Measurements from ENCODE around the gene CCDC92.
A peak's percentile ranks its signal among the peaks of the same experiment; 100 is the strongest.
"Not testable (repeated sequence)": the region's sequence is repeated elsewhere in the genome, so short reads cannot be mapped to it uniquely, and the experiment has no call there.

The CCDC92 gene

DNA sequence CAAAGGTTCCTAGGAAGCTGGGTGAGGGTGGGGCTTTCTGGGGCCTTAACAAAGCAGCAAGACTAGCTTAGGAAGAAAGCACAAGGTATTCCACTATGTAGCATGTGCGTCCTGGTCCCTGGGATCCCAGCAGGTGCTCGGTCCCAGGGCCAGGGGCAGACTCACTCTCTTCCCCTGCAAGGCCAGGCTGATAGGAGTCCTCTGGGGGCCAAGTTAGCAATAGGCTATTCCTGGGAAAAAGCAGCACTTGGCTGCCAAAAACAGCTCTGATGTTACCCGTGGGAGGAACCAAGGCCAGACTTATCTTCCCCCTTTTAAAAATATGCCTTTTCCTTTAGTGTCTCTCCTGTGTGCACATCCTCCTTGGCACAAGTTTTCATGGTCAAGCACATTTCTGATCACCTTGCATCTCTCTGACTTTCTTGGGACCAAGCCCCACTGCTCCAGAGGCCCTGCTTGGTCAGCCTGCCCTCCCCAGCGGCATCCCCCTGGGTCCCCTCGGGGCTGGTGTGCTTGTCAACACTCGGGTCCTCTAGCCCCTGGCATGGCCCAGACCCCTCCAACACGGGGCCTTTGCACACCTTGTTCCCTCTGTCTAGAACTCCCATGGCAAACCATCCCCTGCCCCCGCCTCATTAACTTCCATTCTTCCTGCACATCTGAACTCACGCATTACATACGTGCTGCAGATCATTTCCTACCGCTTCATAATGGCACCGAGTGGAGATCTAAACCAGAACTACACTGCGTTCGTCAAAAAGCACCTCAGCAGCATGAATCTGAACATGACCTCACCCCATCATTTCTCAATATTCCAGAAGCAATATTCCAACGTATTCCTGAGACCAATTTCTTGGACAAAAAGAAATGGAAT lies 21.9 kb downstream of the CCDC92 start:
- no peak overlapping the region for H3K4me3 Mint-ChIP-seq
- no peaks in the 10 kb centered on the region for H3K9me3 Mint-ChIP-seq
- no peak overlapping the region for H3K27ac Mint-ChIP-seq
- H3K36me3 Mint-ChIP-seq = no peaks in the 10 kb centered on the region
- DNase-seq (ENCODE audit: low spot score in 2 of 2) = no peak
- peaks cover 6% of the 10 kb centered on the region for H3K4me1 Mint-ChIP-seq
- ATAC-seq = no peak

DNA sequence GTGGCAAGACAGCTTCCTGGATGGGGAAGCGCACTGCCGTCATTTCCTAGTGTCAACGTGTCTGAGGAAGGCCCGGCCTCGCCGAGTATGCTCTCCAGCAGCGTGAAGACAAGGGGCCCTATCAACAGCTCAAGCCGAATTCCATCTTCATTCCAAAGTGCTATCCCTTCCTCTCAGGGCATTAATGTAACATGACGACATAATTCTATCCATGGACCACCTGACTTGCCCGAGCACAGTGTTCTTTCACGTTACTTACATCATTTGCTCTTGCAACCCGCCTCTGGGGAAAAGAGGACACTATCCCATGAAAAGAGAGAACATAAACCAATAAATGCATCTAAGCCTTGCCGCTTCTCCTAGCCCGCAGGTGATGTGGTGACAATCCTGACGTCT lies 22.9 kb downstream of the CCDC92 start:
- no peak overlapping the region for H3K27ac Mint-ChIP-seq
- no peak overlapping the region for H3K4me3 Mint-ChIP-seq
- H3K4me1 Mint-ChIP-seq = peaks cover 6% of the 10 kb centered on the region
- H3K36me3 Mint-ChIP-seq = peaks cover under 1% of the 10 kb centered on the region
- no peak for ATAC-seq
- no peaks in the 10 kb centered on the region for H3K9me3 Mint-ChIP-seq
- DNase-seq (ENCODE audit: low spot score in 2 of 2) = no peak

GRCh38 chr12:123948796-123949769 lies 23.5 kb downstream of the CCDC92 start:
- peaks cover 6% of the 10 kb centered on the region for H3K36me3 Mint-ChIP-seq
- no peak for ATAC-seq
- no peak overlapping the region for H3K4me3 Mint-ChIP-seq
- no peaks in the 10 kb centered on the region for H3K9me3 Mint-ChIP-seq
- H3K27ac Mint-ChIP-seq = no peak overlapping the region
- H3K4me1 Mint-ChIP-seq = peaks cover 11% of the 10 kb centered on the region
- DNase-seq (ENCODE audit: low spot score in 2 of 2) = no peak

DNA sequence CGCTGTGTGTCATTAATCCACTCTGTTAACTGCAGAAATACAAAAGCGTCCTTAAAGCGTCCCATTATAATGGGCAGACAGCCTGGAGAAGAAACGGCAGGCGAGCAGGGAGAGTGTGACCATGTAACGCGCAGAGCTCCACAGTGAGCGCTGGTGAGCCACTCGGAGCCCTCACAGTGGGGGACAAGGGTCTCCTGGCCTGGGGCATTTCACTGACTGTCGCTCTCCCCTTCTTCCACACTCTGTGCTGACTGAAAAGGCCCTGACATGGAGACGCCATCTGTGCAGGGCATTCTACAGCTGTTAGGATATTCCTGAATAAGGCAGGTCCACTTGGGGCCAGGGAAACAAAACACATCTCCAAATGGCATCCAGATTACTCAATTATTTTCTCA lies 24.2 kb downstream of the CCDC92 start:
- Mint-ChIP-seq H3K4me3 (no peak overlapping the region), H3K9me3 (no peaks in the 10 kb centered on the region), H3K36me3 (peaks cover 6% of the 10 kb centered on the region), H3K27ac (no peak overlapping the region), H3K4me1 (peaks cover 11% of the 10 kb centered on the region)
- DNase-seq (ENCODE audit: low spot score in 2 of 2) (no peak), ATAC-seq (no peak)

- H3K4me1 Mint-ChIP-seq = peaks cover 11% of the 10 kb centered on the region
- not testable (repeated sequence) for H3K27ac Mint-ChIP-seq; H3K9me3 Mint-ChIP-seq; H3K36me3 Mint-ChIP-seq; ATAC-seq; H3K4me3 Mint-ChIP-seq; DNase-seq (ENCODE audit: low spot score in 2 of 2)
Measured at GRCh38 chr12:123947531-123947930, 25.1 kb downstream of the CCDC92 start.

DNA sequence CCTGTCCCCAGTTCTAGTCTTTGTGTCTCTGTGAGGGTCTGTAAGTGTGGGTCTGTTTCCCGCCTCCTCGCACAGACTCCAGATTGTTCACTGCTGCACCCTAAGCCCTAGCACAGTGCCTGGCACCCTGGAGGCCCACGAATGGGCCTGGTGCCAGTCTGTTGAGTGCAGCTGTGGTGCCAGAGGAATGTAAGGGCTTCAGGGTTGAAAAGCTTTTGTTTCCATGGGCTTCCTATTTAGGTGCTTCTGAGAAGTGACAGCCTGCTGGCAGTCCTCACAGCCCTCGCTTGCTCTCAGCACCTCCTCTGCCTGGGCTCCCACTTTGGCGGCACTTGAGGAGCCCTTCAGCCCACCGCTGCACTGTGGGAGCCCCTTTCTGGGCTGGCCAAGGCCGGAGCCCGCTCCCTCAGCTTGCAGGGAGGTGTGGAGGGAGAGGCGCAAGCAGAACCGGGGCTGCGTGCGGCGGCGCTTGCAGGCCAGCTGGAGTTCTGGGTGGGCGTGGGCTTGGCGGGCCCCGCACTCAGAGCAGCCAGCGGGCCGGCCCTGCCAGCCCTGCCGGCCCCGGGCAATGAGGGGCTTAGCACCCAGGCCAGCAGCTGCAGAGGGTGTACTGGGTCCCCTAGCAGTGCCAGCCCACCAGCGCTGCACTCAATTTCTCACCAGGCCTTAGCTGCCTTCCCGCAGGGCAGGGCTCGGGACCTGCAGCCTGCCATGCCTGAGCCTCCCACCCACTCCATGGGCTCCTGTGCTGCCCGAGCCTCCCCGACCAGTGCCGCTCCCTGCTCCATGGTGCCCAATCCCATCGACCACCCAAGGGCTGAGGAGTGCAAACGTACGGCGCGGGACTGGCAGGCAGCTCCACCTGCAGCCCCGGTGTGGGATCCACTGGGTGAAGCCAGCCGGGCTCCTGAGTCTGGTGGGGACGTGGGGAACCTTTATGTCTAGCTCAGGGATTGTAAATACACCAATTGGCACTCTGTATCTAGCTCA lies 25.8 kb downstream of the CCDC92 start:
- peaks cover 11% of the 10 kb centered on the region for H3K4me1 Mint-ChIP-seq
- peak overlapping the region; percentile 48 for H3K27ac Mint-ChIP-seq
- not testable (repeated sequence) for DNase-seq (ENCODE audit: low spot score in 2 of 2); ATAC-seq; H3K9me3 Mint-ChIP-seq; H3K4me3 Mint-ChIP-seq
- H3K36me3 Mint-ChIP-seq = peaks cover 15% of the 10 kb centered on the region

- Mint-ChIP-seq H3K27ac (peak overlapping the region; percentile 48), H3K36me3 (peaks cover 16% of the 10 kb centered on the region), H3K4me1 (peaks cover 11% of the 10 kb centered on the region), H3K9me3 (no peaks in the 10 kb centered on the region), H3K4me3 (no peak overlapping the region)
- DNase-seq (ENCODE audit: low spot score in 2 of 2) = no peak
- ATAC-seq = no peak
Measured at GRCh38 chr12:123946152-123946515, 26.5 kb downstream of the CCDC92 start.

DNA sequence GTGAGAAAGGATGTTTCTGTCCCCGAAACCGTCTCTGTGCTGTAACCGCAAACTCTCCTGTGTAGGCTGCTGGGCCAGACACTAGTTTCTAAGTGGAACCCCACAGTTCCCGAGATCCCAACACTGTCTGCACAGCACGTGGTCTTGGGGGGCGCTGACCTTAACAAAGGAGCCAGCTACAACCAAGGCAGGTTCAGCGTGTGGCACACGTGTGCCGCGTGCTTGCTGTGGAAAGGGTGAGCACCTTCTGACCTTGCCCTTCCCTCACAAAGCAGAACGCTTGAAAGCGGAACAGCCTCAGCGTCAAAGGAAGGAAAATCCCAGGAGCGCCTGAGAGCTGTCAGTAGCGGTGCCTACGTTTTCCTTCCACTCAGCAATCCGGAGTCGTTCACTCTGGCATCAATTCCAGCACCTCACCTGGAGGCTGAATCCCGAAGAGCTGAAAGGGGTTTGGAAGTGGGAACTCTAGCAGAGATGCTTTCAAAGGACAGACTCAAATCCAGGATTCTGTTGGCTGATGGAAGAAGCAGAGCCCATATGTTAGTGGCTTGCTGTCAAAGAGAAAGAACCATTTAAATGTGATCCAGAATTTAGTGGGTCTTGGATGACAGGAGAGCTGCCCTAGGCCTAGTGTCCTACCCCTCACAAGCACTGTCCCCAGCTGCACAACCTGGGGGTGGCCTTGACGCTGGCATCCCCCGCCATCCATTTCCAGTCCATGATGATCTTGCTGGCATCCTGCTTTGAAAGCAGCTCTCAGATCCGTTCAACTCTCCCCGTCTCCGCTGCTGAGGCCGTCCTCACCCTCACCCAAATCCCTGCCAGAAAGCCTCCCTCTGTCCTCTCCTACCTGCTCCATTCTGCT lies 27.1 kb downstream of the CCDC92 start:
- H3K27ac Mint-ChIP-seq = peak overlapping the region; percentile 48
- H3K9me3 Mint-ChIP-seq = no peaks in the 10 kb centered on the region
- no peak for DNase-seq (ENCODE audit: low spot score in 2 of 2)
- ATAC-seq = no peak
- peaks cover 11% of the 10 kb centered on the region for H3K4me1 Mint-ChIP-seq
- peaks cover 19% of the 10 kb centered on the region for H3K36me3 Mint-ChIP-seq
- no peak overlapping the region for H3K4me3 Mint-ChIP-seq

DNA sequence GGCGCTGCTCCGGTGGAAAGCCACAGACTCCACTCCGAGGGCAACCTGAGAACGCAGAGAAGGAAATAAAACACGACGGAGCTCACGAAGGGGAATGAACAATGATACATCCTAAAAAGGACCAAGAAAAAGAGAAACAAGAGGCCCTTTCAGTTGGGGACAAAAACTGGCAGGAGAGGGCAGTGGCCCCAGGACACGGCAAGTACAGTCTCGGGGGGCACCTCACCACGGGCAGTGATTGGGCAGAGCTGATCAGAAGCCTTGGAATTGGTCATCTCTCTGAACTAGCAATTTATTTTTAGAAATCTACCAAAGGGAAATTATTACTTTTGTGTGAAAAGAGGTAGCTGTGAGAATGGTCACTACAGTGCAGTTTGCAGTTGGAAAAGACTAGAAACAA lies 27.9 kb downstream of the CCDC92 start:
- no peak for DNase-seq (ENCODE audit: low spot score in 2 of 2)
- H3K36me3 Mint-ChIP-seq = peaks cover 23% of the 10 kb centered on the region
- H3K27ac Mint-ChIP-seq = no peak overlapping the region
- ATAC-seq = no peak
- H3K4me1 Mint-ChIP-seq = peaks cover 15% of the 10 kb centered on the region
- H3K4me3 Mint-ChIP-seq = no peak overlapping the region
- no peaks in the 10 kb centered on the region for H3K9me3 Mint-ChIP-seq

DNA sequence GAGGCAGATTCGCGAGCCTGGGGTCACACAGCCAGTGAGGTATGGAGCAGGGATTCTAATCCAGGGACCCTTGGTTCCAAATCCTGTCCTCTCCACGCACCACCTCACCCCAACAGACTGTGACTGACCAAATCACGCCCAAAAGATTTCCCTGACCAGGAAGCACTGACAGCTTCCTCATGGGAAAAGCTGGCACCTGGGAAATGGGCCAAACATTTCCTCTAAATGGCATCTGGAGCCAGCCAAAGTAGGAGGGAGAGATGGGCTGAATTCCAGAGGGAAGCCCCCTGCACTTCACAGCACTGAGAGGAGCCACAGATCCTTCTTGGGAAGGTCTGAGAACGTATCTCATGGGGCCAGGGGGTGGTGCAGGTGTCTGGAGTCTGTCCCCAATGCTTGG lies 28.8 kb downstream of the CCDC92 start:
- no peak for DNase-seq (ENCODE audit: low spot score in 2 of 2)
- Mint-ChIP-seq H3K9me3 (no peaks in the 10 kb centered on the region), H3K36me3 (peaks cover 23% of the 10 kb centered on the region), H3K4me1 (peaks cover 18% of the 10 kb centered on the region), H3K27ac (peak overlapping the region; percentile 23), H3K4me3 (no peak overlapping the region)
- no peak for ATAC-seq

- Mint-ChIP-seq H3K27ac (peak overlapping the region; percentile 23), H3K36me3 (peaks cover 23% of the 10 kb centered on the region), H3K4me3 (no peak overlapping the region), H3K4me1 (peaks cover 22% of the 10 kb centered on the region), H3K9me3 (no peaks in the 10 kb centered on the region)
- ATAC-seq (no peak), DNase-seq (ENCODE audit: low spot score in 2 of 2) (no peak)
Measured at GRCh38 chr12:123942911-123943648, 29.6 kb downstream of the CCDC92 start.

DNA sequence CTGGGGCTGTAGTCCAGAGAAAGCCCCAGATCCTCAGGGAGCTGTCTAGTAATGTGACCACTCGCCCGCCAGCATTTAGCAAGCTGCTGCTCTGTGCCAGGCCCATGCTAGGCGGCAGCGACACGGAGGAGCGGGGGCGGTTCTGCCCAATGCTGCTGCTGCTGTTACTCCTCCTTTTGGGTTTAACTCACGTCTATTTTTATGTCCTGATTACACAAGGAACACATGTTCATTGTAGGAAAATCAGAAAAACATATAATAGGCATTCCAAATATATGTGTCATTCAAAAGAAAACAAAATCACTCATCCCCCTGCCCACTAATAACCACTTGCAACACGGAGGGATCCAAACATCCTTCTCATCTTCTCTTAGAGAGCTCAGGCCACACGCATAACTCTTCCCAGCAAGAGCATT lies 30.4 kb downstream of the CCDC92 start:
- Mint-ChIP-seq H3K36me3 (peaks cover 23% of the 10 kb centered on the region), H3K4me3 (no peak overlapping the region), H3K4me1 (peaks cover 30% of the 10 kb centered on the region), H3K9me3 (no peaks in the 10 kb centered on the region), H3K27ac (no peak overlapping the region)
- DNase-seq (ENCODE audit: low spot score in 2 of 2) = no peak
- ATAC-seq = no peak

DNA sequence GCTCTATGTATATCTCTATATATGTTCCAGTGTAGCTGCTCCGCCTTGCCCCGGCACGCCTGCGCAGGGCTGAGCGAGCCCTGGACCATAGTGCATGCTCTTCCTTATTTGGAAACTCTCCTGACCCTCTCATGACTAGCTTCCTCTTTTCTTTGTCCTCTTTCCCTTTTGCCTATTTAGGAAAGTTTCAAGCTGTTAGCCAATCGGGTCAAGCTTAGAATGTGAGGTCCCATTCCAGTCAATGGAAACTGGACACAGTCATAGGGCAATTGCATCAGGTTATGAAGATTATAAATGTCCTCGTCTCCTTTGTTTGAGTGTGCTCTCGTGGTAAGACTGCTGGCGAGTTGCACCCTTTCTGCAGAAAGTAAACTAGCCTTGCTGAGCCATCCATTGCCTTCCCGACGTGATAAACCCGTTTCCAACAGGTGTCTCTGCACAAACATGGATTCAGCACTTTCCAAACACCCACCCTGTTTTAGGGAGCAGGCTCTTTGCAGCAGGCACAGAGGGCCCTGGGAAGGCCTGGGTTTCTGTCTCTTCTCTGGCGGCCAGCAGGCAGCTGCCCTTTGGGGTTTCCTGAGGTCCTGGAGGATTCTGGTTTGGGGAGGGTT lies 30.9 kb downstream of the CCDC92 start:
- no peaks in the 10 kb centered on the region for H3K9me3 Mint-ChIP-seq
- DNase-seq (ENCODE audit: low spot score in 2 of 2) (no peak), ATAC-seq (no peak)

More for the DNA sequence above, 30.9 kb downstream of the CCDC92 start:
- no peak overlapping the region for H3K4me3 Mint-ChIP-seq
- H3K4me1 Mint-ChIP-seq = peaks cover 32% of the 10 kb centered on the region
- H3K27ac Mint-ChIP-seq = peak overlapping the region; percentile 43
- H3K36me3 Mint-ChIP-seq = peaks cover 23% of the 10 kb centered on the region
